LoVo (cell line): ENCODE results near the gene GOLT1A.

Experiments used
- DNase-seq: peaks from one replicate; pipeline ENCODE4 v3.0.0-alpha.2; 2016; ENCODE audit warnings: low spot score

The GOLT1A gene

DNA sequence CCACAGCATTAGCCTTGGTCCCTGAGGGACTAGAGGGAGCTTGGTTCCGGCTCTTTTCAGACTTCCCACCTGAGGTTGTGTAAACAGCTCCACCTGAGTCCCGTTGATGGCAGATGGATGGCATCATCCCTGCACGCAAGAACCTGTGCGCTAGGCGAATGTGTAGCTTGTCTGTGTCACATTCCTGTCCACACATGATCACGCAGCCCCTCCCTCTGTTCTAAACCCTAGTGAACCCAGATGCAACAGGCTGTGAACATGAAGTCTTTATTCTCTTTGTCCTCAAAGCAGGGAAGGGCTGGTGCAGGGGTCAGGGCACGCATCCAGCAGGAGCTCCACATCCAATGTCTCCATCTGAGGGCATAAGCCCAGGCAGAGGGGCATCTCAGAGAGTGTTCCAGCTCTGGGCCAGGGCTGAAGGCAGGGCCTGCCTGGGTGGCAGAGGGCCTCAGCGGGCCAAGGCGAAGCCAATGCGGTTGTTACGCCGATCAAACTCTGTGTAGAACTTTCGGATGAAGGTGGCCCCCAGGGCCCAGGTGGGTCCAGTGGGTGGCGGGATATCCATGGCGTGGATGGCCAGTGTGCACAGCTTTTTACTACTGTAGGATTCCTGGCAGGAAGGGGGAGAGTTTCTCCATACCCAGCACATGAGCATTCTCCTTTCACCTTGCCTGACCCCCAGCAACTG lies 59.1 kb downstream of the GOLT1A start:
- DNase-seq, result no peak

GRCh38 chr1:204153667-204154066 lies 60.1 kb downstream of the GOLT1A start:
- DNase-seq, result no peak

GRCh38 chr1:204152310-204153044 lies 61.3 kb downstream of the GOLT1A start:
- no peak for DNase-seq

- peak; percentile 72 for DNase-seq
These were observed 62.1 kb downstream of the GOLT1A start, which contains the start of gene ETNK2 for GRCh38 chr1:204151552-204152309. TSS of gene ETNK2 (minus strand) at chr1:204152044. CDS start at chr1:204151852, 192 bp downstream.

- no peak for DNase-seq
These were observed 62.9 kb downstream of the GOLT1A start for GRCh38 chr1:204150702-204151551.

DNA sequence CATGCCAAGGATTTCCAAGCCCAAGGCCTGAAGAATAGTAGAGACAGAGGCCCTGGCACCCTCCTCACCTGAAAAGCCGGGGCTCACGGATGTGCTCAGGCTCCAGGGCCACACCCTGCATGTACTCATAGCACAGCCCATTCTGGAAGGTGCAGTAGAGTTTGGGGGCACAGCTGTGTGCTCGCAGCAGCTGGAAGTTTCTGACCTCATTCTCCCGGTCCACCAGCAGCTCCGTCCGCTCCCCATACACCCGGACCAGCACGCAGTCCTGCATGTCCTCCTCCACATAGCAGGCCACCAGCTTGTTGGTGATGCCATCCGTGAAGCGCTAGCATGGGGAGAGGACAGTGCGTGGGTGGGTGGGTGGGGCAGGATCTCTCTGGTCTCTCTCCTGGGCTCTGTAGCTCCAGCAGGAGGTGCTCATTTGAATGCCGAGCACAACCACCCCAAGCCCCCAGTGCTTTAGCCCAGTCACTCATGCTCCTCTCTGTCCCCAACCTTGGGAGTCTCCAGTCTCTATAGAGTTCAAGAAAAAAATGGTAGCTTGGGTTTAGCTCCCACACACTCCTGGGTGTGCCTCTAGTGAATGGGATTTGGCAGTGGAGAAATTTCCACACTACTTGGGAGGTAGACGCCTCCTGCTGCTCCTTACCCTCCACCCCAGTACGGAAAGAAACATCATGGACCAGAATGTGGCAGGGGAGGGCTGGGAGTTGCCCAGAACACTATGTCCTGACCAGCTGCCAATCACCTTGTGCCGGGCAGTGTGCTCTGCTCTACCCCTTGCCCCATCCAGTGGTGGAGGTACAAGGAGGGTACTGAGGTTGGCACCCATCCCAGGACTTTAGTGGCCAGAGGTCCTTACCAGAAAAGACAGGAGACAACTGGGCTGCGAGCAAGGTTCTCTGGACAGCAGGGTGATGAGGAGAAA lies 63.9 kb downstream of the GOLT1A start:
- DNase-seq, result no peak

GRCh38 chr1:204149107-204149506 lies 64.7 kb downstream of the GOLT1A start:
- DNase-seq, result no peak
